Right lung (tissue), 5 donors: ENCODE measurements around the gene LTO1. TPM values are rescaled to one million over a fixed set of nuclear protein-coding genes. Genes with fewer than 3 reads are reported as not detected.
A peak's percentile ranks its signal among the peaks of the same experiment; 100 is the strongest.
"Not testable (repeated sequence)": the region's sequence is repeated elsewhere in the genome, so short reads cannot be mapped to it uniquely, and the experiment has no call there.

Experiments
- DNase-seq, 2 donors: peaks; one replicate each; pipeline ENCODE4 v3.0.0-alpha.2; 2013
- polyA plus RNA-seq, 5 donors: library from polyadenylated mRNA; unstranded; fragments of 120-200 nt; gene quantifications; one replicate each; pipeline versions ENCODE4 v1.2.1 to v1.2.3, GENCODE V29; 2013; ENCODE audit warnings: inconsistent platforms in 1 of 5, low replicate concordance in 1 of 5; ENCODE audit not compliant: insufficient read length in 5 of 5, insufficient read depth in 1 of 5

LTO1 gene
- polyA plus RNA-seq, 5 donors, result 26.2 to 37.7 (median 27.0) TPM

GRCh38 chr11:69637198-69637940 is 37.8 kb downstream of the LTO1 start:
- no peak for DNase-seq

- DNase-seq, result peak; percentile 86
Observed at GRCh38 chr11:69636512-69637197, 38.5 kb downstream of the LTO1 start.

GRCh38 chr11:69635804-69636511 is 39.2 kb downstream of the LTO1 start:
- DNase-seq, result no peak

- no peak for DNase-seq
Observed at GRCh38 chr11:69635195-69635594, 40.0 kb downstream of the LTO1 start.

- no peak for DNase-seq
Observed at GRCh38 chr11:69634590-69634989, 40.6 kb downstream of the LTO1 start.

- no peak for DNase-seq
Observed at GRCh38 chr11:69634069-69634468, 41.1 kb downstream of the LTO1 start.

- no peak for DNase-seq
Observed at GRCh38 chr11:69632900-69633299, 42.3 kb downstream of the LTO1 start.

- no peak for DNase-seq
Observed at GRCh38 chr11:69630424-69630823, 44.7 kb downstream of the LTO1 start.

- no peak for DNase-seq
Observed at GRCh38 chr11:69630017-69630416, 45.1 kb downstream of the LTO1 start.

GRCh38 chr11:69627551-69627950 is 47.6 kb downstream of the LTO1 start:
- no peak for DNase-seq

GRCh38 chr11:69625476-69625875 is 49.7 kb downstream of the LTO1 start:
- DNase-seq, result no peak

GRCh38 chr11:69624293-69624692 is 50.9 kb downstream of the LTO1 start:
- no peak for DNase-seq

- DNase-seq, result not testable (repeated sequence)
Observed at GRCh38 chr11:69622097-69622681, 53.0 kb downstream of the LTO1 start.

- DNase-seq, result peak in 1 of 2 donors; percentile 16
Observed at GRCh38 chr11:69620683-69621290, 54.4 kb downstream of the LTO1 start.

GRCh38 chr11:69618237-69618636 is 56.9 kb downstream of the LTO1 start:
- DNase-seq, result no peak

GRCh38 chr11:69617682-69618081 is 57.5 kb downstream of the LTO1 start:
- DNase-seq, result no peak

- no peak for DNase-seq
Observed at GRCh38 chr11:69617220-69617619, 57.9 kb downstream of the LTO1 start.
